IPS-NIHi7 (cell line): Measurements from ENCODE around the gene TXNDC15.
A peak's percentile ranks its signal among the peaks of the same experiment; 100 is the strongest.
"Not testable (repeated sequence)": the region's sequence is repeated elsewhere in the genome, so short reads cannot be mapped to it uniquely, and the experiment has no call there.

ENCODE experiments used
- DNase-seq: peaks from one replicate; pipeline ENCODE4 v3.0.0; 2012; ENCODE audit warnings: mixed read lengths; ENCODE audit errors: extremely low spot score

TXNDC15 gene, protein sequence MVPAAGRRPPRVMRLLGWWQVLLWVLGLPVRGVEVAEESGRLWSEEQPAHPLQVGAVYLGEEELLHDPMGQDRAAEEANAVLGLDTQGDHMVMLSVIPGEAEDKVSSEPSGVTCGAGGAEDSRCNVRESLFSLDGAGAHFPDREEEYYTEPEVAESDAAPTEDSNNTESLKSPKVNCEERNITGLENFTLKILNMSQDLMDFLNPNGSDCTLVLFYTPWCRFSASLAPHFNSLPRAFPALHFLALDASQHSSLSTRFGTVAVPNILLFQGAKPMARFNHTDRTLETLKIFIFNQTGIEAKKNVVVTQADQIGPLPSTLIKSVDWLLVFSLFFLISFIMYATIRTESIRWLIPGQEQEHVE

DNA sequence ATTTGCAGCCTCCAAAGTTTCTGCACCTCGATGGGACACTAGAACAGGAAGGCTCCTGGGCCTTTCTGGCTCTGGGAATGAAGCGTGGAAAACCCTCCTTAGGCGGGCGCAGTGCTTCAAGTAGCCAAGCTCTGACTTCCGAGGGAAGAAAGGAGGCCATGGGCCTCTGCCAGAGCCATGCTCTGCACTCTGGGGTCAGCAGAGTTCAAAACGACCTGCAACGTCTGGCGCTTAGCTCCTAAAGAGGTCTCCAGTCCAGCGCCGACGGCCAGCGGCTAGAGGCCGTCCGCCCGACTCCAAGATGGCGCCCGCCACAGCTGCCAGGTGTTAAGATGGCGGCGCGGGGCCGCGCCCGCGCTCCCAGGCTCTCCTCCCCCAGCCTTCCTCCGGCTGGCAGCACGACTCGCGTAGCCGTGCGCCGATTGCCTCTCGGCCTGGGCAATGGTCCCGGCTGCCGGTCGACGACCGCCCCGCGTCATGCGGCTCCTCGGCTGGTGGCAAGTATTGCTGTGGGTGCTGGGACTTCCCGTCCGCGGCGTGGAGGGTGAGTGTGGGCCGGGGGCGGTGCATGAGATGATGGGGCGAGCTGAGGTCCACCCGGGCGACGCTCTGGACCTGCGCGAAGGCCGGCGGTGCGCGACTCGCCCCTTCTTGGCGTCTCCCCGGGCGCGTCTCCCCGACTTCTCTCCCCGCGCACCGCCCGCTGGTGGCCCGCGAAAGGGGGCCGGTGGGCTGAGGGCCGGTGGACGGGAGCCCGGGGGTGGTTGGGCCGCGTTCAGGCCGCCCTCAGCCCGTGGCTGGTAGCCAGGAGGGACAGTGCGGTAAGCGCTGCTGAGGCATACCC lies at the start of gene TXNDC15:
Gene TXNDC15 (plus strand): TSS at position 385 of the 844 bp plus-strand sequence. CDS start 57 bp downstream, at position 442.
- DNase-seq, result peak; percentile 94

DNA sequence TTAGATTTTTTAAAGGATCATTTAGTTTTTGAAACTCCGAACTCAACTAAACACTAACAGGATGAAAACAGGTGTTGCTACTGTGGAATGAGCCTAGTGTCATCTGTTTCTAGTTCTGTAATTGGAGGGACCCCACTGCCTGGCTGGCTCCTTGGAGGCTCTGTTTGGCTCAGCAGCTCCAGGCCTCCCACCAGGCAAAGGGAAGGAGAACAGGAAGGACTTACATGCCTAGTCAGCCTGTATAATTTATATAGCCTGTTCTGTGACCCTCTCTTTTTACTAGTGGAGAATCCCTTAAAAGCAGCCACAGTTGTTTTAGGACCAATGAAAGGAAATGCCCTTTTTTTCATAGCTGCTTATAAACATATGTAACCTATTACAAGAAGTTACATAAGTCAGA lies 49.5 kb upstream of the TXNDC15 start:
- DNase-seq, result no peak

DNA sequence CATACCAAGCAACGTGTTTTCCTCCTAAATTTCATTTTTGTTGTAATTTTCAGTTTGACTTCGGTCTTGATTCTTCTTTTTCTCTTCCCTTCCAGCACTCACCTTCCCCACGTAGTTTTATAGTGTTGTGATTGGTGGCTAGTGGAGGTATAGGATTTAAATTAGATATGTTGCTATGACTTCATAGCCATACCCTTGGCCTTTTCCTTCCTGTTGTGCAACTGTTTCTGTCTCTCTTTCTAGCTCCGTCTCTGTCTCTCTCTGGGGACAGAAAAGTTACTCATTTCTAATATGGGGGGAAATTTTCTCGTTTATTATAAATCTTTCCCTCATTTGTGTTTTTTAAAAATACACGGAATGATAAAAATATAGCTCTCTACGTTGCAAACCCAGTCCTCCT lies 49.0 kb upstream of the TXNDC15 start:
- no peak for DNase-seq

DNA sequence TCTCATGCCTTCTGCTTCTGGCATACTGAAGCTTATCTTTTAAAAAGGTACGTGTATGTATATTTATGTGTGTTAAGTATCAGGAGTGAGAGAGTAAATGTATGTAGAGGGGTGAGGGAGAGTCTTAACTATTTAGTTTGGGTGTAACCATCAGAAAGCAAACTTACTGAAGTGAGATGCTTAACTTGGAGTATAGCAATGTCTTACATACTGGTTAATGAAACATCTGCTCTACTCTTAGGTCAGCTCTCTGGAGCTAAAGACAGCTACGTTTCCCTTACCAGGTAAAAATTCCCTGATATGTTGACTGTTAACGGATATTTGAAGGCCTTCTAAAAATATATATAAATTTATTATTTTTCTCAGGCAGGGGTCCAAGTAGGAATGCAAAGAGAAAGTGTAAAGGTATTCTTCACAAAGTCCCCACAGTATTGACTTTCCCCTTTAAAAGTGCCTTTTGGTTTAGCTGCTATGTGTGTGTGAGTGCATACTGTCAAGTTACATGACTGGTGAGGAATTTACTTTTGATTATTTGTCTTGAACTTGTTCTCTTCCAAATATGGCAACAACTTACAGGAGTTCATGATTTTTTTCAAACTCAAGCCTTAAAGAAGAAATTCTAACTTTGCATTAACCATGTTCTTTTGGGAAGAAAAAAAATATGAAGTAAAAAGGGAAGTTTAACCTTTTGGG lies 40.7 kb upstream of the TXNDC15 start:
- DNase-seq, result no peak

DNA sequence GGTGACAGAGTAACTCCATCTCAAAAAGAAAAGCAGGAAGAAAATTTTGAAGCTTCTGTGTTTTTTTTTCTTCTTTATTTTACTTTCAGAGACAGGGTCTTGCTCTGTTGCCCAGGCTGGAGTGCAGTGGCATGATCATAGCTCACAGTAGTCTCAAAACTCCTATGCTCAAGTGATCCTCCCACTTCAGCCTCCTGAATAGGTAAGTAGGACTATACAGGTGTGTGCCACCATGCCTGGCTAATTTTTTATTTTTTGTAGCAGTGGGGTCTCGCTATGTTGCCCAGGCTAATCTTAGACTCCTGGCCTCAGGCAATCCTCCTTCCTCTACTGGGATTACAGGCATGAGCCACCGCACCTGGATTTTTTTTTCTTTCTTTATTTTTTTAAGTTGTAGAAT lies 38.5 kb upstream of the TXNDC15 start:
- no peak for DNase-seq

DNA sequence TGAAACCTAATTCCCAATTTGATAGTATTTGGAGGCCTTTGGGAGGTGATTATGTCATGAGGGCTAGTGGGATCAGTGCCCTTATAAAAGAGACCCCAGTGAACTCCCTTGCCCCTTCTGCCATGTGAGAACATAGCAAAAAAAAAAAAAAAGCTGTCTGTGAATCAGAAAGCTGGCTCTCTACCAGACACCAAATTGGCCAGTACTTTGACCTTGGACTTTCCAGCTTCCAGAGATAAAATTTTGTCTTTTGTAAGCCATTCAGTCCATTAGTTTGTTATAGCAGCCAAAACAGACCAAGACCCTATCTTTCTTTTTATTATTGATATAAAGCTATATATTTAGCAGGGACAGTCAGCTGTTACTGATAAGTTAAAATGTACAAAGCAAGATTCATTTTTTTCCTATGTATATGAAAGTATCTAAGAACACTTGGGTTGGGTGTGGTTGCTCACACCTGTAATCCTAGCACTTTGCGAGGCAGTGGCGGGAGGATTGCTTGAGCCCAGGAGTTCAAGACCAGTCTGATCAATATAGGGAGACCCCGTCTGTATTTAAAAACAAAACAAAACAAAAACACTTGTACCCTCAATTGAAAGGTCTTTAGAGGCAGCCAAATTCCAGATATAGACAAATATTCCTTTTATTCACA lies 36.5 kb upstream of the TXNDC15 start:
- DNase-seq, result no peak

DNA sequence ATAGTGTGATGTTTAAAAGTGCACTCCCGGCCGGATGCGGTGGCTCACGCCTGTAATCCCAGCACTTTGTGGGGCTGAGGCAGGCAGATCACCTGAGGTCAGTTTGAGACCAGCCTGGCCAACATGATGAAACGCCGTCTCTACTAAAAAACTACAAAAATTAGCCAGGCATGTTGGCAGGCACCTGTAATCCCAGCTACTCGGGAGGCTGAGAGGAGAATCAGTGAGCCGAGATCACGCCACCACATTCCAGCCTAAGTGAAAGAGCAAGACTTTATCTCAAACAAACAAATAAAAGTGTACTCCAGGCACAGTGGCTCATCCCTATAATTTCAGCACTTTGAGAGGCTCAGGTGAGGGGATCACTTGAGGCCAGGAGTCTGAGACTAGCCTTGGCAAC lies 35.8 kb upstream of the TXNDC15 start:
- not testable (repeated sequence) for DNase-seq

DNA sequence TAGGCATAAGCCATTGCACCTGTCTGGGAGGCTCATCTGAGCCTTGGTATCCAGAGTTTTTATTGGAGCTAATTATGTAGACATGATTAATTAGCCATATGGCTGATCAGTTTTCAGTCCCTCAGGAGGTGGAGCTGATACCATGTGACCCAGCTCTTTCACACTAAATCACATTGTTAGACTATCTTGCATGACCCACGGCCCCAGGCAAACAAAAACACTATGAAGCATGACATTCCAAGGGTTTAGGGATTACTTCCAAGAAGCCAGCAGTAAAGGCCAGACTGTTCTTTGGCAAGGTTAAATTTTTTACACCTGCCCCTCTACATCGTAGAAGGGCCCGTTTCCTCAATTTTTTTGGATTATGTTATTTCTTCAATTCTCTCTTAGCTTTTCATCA lies 33.4 kb upstream of the TXNDC15 start:
- no peak for DNase-seq

DNA sequence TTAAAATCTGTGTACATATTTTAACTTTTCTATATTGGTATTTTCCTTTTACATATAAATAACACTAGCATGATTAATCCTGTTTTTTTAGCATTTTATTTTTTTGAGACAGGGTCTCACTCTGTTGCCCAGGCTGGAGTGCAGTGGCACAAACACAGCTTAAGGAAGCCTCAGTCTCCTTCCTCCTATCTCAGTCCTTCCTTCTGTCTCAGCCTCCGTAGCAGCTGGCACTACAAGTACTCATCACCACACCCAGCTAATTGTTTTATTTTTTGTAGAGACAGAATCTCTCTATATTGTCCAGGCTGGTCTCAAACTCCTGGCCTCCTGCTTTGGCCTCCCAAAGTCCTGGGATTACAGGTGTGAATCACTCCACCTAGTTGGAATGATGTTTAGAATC lies 29.9 kb upstream of the TXNDC15 start:
- DNase-seq, result no peak

DNA sequence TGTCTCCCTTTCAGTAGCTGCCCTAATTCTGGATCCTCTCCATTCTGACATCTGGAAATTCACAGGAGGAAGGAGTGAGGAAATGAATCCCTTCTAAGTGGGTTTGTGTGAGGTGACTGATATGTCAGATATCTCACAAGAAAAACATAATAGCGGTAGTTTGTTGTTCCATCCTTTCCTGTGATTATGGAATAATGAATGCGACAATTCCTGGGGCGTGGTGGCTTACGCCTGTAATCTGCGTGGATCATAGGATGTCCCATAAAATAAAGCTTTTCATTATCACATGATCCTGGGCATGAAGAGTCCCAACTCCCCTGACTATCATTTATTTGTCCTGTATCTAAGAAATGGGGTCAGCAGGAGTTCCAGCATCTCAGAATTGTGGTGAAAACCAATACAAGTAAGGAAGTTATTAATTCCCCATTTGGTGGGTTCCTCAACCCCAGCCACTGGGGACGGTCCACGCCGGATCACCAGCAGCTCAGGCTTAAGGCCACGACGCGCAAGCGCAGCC lies 28.8 kb upstream of the TXNDC15 start:
- no peak for DNase-seq

DNA sequence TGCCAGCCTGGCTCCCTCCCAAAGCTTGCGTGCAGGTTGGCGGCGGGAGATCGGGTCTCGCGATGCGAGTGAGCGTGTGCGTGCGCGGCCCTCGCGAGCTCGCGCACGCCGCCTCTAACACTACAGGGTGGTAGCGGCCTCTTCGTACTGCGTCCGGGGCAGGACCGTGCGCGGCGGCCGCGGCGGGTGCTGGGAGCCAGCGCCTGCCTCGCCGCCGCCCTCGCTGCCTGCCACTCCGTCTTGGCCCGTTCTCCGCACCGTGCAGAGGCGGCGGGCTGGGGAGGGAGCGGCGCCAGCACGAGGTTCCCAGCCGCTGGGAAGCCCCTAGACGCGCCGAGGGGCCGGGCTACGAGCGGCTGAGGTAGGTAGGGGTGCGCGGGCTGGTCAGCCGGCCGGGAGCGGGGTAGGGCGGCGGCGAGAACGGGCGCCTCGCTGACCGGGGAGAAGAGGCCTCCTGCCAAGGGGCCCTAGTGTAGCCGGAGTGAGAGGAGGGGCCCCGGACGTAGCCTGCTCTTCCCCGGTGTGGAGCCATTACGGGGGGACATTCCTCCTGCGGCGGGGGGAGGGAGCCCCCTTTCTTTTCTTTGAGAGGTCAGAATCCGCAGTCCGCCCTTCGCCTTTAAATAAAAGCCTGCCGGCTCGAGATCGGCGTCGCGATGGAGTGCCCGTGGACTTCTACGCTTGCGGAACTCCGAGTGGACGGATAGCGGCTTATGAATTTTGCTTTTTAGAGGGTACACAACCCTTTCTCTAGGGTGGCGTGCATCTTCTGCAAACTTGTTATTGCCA lies 28.1 kb upstream of the TXNDC15 start, which contains the start of gene C5orf24:
Gene C5orf24 (plus strand): TSS at position 117 of the 789 bp plus-strand sequence. CDS start 8,933 bp downstream, outside the sequence.
- DNase-seq, result peak; percentile 90

DNA sequence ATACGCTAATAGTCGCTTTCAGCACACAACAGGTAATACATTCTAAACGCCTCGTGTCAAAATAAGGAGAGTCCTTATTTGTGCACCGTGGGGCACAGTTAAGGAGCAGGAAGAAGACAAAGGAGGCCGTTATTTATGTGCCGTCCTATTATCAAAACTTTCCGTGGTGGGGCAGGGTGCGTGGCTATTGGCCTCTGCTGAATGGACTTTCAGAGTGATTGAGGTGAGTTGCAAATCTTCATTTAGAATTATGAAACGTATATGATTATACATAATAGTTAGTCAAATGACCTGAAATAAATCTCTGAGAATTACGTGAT lies 27.6 kb upstream of the TXNDC15 start:
- no peak for DNase-seq

DNA sequence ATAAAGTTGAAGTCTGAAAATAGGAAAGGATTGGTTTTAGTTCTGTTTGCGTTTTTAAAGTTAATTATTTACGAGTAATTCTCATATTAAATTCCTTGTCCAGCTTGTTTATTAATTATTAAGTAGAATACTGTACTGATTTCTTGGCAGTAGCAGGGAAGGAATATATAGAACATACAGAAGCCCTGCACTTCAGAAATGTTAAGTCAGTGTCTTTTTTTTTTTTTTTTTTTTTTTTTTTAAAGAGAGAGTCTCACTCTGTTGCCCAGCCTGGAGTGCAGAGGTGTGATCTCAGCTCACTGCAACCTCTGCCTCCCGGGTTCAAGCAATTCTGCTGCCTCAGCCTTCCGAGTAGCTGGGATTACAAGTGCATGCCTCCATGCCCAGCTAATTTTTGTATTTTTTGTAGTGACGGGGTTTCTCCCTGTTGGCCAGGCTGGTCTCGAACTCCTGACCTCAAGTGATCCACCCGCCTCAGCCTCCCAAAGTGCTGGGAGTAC lies 24.7 kb upstream of the TXNDC15 start:
- DNase-seq, result not testable (repeated sequence)

DNA sequence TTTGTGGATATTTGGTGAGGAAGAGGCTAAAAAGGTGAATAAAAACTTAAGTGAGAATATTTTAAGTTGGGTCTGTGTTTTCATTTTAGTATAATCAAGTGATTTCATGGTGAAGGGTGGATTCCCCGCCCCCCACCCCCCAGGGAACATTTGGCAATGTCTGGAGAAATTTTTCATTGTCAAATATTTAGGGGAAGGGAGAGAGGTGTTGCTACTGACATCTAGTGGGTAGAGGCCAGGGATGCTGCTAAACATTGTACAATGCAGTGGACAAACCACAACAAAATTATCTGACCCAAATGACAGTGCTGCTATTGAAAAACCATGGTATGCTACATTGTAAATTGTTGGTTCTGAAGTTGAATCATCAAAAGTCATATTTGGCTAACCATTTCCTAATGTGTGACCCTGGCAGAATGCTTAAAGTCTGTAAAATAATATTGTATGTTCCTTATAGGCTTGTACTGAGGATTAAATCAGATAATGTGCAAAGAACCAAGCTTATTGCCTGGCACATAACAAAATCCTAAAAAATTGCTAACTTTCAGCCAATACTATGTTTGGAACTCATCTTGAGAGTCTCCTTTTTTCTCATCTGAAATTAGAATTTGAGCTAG lies 22.8 kb upstream of the TXNDC15 start:
- DNase-seq, result no peak

DNA sequence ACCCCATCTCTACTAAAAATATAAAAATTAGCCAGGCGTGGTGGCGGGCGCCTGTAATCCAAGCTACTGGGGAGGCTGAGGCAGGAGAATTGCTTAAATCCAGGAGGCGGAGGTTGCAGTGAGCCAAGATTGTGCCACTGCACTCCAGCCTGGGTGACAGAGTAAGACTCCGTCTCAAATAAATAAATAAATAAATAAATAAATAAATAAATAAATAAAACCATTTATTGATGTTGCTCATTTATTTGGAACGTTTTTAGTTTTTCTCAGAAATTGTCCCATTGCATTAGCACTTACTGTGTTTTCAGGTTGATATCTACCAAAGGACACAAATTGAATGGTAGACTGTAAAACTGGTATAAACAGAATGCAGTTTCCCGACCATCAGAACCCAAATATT lies 17.7 kb upstream of the TXNDC15 start:
- not testable (repeated sequence) for DNase-seq

DNA sequence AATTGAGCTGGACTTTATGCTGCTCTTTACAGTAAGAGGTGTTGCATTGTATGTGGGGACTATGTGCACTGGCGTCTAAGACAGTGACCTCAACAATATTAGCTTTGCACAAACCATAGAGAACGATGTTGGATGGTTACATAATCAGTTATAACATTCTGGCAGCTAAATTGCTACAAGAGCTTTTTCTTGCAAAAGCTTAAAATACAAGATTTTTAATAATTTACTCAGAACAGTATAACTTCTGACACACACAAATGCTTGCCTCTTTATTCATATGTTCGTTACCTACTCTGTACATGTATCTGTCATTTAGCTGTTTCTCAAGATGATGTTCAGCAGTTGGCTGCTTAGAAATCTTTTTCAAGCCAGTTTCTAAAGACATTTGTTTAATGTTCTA lies 16.8 kb upstream of the TXNDC15 start:
- DNase-seq, result no peak

DNA sequence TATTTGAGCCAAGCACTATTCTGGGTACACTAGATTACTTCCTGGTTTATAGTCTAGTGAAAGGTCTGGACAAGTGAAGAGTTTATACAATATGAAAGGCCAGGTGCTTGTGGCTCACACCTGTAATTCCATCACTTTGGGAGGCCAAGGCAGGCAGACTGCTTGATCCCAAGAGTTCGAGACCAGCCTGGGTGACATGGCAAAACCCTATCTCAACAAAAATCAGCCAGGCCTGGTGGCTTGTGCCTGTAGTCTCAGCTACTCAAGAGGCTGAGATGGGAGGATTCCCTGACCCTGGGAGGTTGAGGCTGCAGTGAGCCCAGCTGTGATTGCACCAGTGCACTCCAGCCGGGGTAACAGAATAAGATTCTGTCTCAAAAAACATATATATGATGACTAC lies 9.5 kb upstream of the TXNDC15 start:
- no peak for DNase-seq

DNA sequence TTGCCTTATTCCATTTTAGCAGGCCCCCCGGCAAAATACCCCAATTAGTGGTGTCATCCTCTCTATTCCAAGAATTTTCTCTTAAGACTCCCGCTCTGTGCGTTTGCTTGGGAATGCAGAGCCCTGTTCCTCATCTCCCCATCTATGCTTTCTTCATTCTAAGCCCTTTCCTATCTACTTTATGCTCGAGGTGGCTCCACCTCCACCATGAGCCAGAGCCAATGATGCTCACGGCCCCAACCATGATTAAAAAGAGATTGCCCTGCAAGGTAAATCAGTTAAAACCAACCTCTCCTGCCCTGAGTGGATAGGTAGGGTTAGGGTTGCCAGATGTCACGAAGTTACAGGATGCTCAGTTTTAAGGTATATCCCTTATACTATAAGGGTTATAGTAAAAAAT lies 677 bp upstream of the TXNDC15 start:
- DNase-seq, result no peak

DNA sequence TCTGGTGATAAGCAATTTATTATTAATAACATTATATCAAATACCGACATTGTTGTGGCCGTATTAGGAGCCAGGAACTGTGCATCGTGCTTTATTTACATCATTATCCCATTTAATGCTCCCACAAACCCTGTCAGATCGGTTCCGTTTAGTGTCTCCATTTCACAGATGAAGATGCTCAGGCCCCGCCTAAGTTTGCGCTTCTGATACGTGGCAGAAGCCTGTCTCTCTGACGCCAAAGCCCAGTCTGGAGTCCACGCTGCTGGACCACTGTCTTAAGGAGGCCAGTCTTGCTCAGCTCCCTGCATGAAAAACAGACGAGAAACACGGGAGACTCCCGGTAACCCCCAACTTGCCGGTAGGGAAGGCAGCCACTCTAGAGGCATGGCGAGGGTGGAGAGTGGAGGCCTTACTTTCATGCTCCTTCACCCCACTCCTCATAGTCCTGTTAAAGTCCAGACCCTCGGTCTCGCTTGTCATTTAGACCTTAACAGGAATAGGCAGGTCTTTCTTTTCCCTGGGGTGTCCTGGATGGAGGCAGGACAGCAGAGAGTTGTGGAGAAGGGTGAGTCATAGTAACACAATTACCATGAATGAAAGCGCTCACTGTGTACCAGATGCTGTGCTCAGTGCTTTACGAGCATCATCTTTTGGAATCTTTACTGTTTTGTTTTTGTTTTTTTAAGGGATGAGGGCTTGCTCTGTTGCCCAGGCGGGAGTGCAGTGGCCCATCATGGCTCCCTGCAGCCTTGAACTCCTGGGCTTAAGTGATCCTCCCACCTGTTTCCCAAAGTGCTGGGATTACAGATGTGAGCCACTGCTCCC lies 872 bp downstream of the TXNDC15 start:
- DNase-seq, result no peak
